A549 (cell line): ENCODE data around the gene HP.

Experiments used
- CHD2 ChIP-seq: fragments of 150-350 bp; IDR thresholded peaks from 2 replicates; pipeline ENCODE4 v1.6.1; 2014; ENCODE audit warnings: low read length; ENCODE audit not compliant: partially characterized antibody
- CTCF ChIP-seq: fragments of >200 bp; sonication (Bioruptor Twin); formaldehyde crosslinking; IDR thresholded peaks from 3 replicates; pipeline ENCODE4 v1.5.1; 2016
- EP300 ChIP-seq, 2 experiments: fragments of >200 bp; sonication (Bioruptor Twin); formaldehyde crosslinking; IDR thresholded peaks; 2 replicates in 1 of 2; 3 replicates in 1 of 2; pipeline ENCODE4 v1.6.1; 2016 to 2017
- HOXB5 ChIP-seq: fragments of 250-450 bp; sonication (Bioruptor Pico); IDR thresholded peaks from 2 replicates; pipeline ENCODE4 v1.5.0; 2020; ENCODE audit warnings: mild to moderate bottlenecking, moderate library complexity
- JUN ChIP-seq, 2 experiments: fragments of >200 bp; sonication (Bioruptor Twin); formaldehyde crosslinking; IDR thresholded peaks; 2 replicates in 1 of 2; 3 replicates in 1 of 2; pipeline ENCODE4 v1.6.1; 2016 to 2017
- JUNB ChIP-seq: fragments of >200 bp; sonication (Bioruptor Twin); formaldehyde crosslinking; IDR thresholded peaks from 2 replicates; pipeline ENCODE4 v1.6.1; 2016
- NR3C1 ChIP-seq: fragments of >200 bp; sonication (Bioruptor Twin); formaldehyde crosslinking; IDR thresholded peaks from 3 replicates; pipeline ENCODE4 v1.6.1; 2017
- PHF8 ChIP-seq: fragments of 200-600 bp; sonication (generic); IDR thresholded peaks from 2 replicates; pipeline ENCODE4 v1.6.1; 2016; ENCODE audit warnings: low read depth, mild to moderate bottlenecking, antibody characterized with exemption, moderate library complexity, borderline replicate concordance
- POLR2A ChIP-seq: IDR thresholded peaks from 2 replicates; pipeline ENCODE4 v1.6.1; 2012; ENCODE audit warnings: mild to moderate bottlenecking, low read length
- RCOR1 ChIP-seq: fragments of 150-350 bp; IDR thresholded peaks from 2 replicates; pipeline ENCODE4 v1.6.1; 2014; ENCODE audit warnings: antibody characterized with exemption, low read length, low read depth
- RFX5 ChIP-seq: fragments of 450-650 bp; IDR thresholded peaks from 2 replicates; pipeline ENCODE4 v1.7.1; 2014; ENCODE audit warnings: antibody characterized with exemption, mild to moderate bottlenecking, moderate library complexity
- ZC3H11A ChIP-seq: fragments of 450-650 bp; IDR thresholded peaks from 2 replicates; pipeline ENCODE4 v1.6.1; 2014; ENCODE audit warnings: antibody characterized with exemption, mild to moderate bottlenecking
- TF ChIP-seq, protein P1 (sequence below): IDR thresholded peaks from 2 replicates; pipeline ENCODE4 v1.6.1; 2012

GRCh38 chr16:72101195-72101594 lies 46.9 kb downstream of the HP start:
- TF ChIP-seq EP300 (IDR thresholded peaks at IDR 0.05) (no peak), POLR2A (no peak), CTCF (no peak), CHD2 (no peak), NR3C1 (no peak), JUN (IDR thresholded peaks at IDR 0.05) (no peak), JUNB (no peak), PHF8 (no peak), HOXB5 (CRISPR knock-in tag) (no peak), ZC3H11A (no peak), RFX5 (no peak), RCOR1 (no peak)
- TF ChIP-seq, protein P1, sequence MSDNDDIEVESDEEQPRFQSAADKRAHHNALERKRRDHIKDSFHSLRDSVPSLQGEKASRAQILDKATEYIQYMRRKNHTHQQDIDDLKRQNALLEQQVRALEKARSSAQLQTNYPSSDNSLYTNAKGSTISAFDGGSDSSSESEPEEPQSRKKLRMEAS = no peak
